T-helper 22 cell (primary cell): ENCODE results near the gene KCNIP3.
"Not testable (repeated sequence)": the region's sequence is repeated elsewhere in the genome, so short reads cannot be mapped to it uniquely, and the experiment has no call there.

Experiments used
- DNase-seq: peaks from one replicate; pipeline ENCODE4 v3.0.0-alpha.2; 2020; ENCODE audit warnings: low read depth

The KCNIP3 gene

DNA sequence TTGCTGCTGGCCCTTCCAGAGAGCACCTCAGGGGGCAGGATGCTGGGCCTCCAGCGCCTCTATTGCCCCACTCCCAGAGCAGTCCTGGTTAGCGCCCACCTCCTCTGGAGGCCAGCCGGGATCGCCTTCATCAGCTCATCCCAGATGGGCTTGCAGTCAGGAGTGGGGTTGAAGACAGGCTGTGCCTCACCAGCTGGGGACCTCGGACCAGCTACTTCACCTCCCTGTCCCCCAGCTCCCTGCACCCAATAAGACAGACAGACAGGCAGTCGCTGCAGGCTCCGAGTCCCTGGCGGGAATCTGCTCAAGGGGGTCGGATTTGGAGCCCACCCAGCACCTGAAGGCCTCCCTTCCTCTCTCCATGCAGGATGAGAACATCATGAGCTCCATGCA lies 86.5 kb downstream of the KCNIP3 start:
- no peak for DNase-seq

DNA sequence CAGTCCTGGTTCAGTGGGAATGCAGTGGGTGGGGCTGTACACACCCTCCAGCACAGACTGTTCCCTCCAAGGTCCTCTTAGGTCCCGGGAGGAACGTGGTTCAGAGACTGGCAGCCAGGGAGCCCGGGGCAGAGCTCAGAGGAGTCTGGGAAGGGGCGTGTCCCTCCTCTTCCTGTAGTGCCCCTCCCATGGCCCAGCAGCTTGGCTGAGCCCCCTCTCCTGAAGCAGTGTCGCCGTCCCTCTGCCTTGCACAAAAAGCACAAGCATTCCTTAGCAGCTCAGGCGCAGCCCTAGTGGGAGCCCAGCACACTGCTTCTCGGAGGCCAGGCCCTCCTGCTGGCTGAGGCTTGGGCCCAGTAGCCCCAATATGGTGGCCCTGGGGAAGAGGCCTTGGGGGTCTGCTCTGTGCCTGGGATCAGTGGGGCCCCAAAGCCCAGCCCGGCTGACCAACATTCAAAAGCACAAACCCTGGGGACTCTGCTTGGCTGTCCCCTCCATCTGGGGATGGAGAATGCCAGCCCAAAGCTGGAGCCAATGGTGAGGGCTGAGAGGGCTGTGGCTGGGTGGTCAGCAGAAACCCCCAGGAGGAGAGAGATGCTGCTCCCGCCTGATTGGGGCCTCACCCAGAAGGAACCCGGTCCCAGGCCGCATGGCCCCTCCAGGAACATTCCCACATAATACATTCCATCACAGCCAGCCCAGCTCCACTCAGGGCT lies 87.9 kb downstream of the KCNIP3 start:
- DNase-seq = no peak

DNA sequence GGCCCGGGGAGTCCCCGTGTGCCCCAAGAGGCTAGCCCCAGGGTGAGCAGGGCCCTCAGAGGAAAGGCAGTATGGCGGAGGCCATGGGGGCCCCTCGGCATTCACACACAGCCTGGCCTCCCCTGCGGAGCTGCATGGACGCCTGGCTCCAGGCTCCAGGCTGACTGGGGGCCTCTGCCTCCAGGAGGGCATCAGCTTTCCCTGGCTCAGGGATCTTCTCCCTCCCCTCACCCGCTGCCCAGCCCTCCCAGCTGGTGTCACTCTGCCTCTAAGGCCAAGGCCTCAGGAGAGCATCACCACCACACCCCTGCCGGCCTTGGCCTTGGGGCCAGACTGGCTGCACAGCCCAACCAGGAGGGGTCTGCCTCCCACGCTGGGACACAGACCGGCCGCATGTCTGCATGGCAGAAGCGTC lies 88.4 kb downstream of the KCNIP3 start:
- DNase-seq = no peak

DNA sequence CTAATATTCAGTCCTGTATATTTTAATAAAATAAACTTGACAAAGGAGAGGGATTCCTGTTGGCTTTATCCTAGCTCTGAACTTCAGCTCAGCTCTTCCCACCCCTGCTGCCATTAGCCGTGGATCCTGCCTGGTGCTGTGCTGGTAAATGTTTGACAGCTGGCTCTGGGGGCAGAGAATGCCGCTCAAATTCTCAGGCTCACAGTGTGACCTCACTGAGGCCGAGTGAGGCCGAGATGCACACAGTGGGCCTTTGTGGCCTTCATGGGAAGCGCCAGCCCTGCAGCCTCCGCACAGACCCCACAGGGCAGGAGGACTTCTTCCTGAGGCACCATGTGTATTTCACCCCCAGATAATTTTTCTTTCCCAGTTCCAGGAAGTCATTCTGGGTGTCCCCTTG lies 88.9 kb downstream of the KCNIP3 start:
- no peak for DNase-seq

DNA sequence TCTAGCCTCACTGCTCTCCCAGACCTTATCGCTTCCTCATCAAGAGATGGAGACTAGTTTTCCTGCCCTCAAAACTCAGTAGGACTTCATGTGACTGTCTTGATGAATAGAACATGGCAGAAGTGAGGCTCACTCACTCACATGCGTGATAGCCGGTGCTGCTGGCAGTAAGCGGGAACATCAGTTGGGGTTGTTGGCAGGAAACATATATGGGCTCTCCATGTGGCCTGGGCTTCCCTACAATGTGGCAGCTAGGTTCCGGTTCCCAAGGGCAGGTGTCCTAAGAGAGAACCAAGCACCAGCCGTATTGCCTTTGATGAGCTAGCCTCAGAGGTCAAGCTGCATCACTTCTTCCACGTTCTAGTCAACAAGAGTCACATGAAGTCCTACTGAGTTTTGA lies 90.2 kb downstream of the KCNIP3 start:
- DNase-seq = no peak

DNA sequence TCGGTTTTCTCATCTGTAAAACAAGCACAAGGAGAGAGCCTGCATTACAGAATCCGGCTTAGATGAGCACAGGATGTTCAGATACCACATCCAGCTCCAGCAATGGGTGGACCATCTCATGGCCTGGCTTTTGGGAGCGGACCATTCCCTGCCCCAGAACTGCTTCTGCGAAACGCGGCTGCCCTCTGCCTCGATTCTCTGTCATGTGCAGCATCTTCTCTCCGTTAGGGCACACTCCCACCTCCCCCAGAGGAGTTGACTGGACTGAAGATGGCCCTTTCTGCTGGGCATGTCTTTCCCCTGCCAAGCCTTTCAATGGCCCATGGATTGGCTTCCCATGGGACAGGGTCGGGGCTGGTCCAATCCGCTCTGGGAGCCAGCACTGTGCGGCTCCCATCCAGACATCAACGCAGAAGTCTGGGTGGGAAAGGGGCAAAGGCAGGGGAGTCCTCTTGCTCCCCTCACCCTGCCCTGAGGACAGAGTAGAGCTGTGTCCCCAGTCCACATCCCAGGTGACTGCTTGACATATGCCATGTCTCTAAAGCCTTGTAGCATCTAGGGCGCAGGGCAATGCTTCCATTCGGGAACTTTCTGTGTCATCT lies 91.0 kb downstream of the KCNIP3 start:
- no peak for DNase-seq

DNA sequence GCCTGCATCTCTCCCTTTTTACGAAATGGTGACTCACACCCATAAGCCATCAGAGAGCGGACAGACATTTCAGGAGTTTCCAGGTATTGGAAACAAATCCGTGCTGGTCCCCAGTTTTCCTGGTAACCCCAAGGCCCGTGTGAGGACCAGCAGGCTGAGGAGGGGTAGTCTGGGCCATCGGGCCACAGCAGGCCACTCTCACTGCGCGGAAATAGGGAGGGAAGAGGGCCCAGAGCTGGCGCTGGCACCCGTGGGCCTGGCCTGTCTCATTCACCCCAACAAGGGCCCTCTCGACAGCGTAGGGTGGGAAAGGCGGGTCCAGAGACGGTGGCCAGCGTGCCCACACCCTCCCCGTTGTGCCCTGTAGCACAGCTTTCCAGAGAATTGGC lies 91.7 kb downstream of the KCNIP3 start:
- DNase-seq = no peak

DNA sequence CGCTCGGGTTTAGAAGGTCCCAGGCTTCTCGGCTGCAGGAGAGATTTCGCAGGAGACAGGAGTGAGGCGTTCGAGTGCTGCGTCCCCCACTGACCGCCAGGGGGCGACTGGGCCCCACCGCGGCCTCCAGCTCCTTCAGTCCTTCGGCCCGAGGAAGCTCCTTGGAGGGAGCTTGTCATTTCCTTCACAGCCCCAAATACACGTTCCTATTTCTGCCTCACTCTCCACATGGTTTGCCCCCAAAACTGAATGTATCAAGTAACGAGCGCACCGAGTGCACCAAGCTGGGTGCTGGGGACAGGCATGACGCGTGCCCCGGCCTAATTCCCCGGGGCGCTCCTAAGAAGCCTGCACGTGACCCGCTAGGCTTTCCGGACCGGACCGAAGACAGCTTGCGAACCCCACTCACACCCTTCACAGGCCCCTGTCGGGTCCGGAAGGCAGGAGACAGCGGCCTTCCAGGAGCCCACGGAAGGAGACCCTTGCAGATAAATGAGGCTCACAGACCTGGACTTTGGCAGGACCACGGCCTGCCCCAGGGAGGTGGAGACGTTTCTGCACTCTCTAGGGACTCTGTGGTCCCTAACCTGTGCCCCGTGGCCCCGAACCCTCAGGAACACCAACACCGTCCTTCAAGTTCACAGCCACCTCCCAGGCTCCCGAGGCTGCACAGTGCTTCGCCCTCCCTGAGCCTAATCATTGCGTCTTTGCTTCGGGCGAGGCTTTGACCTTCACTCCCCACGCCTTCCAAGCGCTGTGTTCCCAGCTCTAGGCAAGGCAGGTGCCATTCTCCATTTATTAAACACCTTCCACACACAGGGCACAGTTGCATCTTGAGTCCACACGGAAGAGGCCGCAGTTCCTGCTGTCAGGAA lies 92.3 kb downstream of the KCNIP3 start:
- no peak for DNase-seq

DNA sequence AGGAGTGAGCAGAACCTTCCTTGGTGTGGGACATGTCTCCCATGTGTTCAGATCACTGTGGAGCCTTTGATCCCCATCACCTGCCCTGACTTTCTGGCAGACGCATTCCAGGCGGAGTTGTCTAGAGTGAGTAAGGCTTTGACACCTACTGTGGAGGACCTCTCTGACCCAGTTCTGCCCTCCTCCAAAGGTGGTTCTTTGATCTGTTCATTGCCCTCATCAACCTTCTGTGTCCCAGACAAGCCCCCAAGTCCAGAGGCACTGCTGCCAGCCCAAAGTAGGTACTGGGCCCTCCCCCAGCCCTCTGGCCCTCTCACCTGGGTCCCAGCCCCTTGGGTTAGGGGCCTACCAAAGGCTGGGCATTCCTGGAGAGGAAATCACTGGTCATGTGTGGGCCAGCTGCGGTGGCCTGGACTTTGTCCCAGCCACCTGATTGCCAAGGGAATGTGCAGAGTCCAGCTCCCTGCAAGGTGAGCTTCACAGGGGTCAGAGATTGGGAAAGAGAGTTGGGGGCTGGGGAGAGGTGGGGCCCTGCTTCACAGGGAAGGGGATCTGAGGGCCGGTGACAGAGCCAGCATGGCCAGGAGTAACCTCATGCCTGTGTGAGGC lies 93.2 kb downstream of the KCNIP3 start:
- DNase-seq = no peak

DNA sequence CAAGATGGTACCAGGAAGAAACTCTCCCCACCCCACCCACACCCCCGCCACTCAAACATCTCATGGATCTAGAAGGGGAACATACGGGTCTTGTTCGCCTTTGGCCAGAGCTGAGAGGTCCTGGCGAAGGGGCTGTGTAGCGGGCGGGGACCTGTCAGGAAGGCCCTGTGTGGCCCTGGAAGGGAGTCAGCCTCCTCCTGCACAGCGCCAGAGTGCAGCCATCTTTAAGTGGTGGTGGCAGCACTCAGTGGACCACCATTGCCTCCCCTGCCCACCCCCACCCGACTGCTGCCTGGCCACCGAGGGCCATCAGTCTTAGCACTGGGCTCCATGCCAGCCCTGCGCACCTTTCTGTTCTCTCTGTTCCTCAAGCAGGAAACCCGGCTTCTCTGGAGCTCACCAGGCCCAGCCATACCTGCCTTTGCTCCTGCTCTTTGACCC lies 93.8 kb downstream of the KCNIP3 start:
- DNase-seq = no peak

DNA sequence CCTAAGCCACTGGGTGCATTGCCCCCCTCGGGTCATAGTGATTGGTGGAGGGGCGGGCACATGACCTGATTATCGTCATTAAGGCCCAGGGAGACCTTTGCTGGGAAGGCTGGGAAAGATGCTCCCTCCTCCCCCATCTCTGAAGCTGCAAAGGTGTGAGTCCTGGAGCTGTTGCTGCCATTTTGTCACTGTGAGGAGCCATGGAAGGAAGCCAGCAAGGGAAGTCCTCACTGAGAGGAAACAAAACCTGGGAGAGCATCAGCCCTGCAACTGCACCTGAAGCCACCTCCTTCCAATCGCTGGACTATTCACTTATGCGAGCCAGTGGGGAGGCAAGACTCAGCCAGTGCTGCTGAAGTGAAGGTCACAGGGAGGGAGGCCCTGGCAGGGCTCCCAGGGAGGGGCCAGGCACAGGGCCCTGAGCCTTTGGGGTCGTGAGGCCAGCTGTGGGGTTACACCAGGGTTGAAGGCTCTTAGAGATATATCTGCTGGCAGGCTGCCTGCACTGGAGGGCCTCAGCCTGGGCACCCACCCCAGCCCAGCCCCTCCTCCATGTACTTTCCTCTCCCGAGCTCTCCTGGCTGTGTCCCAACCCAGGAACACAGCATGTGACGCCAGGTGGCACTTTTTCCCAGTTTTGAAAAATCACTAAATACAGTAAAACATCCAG lies 94.6 kb downstream of the KCNIP3 start:
- no peak for DNase-seq

DNA sequence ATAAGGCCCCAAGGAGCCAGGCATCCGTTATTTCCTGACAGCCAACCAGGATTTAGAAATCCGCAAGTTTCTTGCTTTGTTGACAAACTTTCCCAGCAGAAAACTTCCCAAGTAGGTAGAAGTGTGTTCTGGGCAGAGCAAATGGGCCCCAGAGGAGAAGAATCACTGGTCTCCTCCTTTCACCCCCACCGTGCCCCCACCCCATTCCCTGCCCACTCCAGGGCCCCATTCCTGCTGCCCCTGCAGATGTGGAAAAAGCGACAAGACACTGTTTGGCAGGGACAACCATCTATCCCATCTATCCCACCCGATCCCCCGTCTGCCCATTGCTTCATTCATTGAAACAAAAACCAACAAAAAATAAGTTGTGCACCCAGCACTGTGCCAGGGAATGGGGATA lies 95.2 kb downstream of the KCNIP3 start:
- DNase-seq = no peak

DNA sequence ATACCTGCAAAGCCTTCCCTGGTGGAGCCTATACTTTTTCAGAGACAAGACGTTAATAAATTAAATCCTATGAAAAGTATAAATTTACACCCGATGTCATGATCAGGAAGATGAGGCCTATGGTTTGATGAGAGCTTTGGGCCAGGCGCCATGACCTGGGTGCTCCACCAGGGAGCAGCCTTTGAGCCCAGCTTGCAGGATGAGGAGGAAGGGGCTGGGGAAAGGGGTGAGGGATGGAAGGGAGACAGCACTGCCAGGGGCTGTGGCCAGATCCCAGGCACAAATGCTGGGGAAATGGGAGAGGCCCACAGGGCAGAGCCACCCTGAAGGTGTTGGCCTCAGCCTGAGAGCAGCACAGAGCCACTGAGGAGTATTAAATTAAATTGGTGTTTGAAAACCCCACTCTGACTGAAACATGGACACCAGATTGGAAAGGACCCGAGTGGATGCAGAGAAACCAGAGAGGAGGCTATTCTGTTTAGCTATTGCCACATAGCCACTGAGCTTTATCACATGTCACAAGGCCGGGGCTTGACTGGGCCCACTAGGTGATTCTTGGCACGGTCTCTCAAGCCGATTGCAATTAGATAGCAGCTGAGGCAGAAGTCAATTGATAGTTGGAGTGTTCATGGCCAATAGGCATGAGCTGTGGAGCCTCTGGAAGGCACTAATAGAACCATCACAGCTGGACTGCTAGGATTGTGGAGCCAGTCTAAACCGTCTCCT lies 95.7 kb downstream of the KCNIP3 start:
- DNase-seq = no peak

DNA sequence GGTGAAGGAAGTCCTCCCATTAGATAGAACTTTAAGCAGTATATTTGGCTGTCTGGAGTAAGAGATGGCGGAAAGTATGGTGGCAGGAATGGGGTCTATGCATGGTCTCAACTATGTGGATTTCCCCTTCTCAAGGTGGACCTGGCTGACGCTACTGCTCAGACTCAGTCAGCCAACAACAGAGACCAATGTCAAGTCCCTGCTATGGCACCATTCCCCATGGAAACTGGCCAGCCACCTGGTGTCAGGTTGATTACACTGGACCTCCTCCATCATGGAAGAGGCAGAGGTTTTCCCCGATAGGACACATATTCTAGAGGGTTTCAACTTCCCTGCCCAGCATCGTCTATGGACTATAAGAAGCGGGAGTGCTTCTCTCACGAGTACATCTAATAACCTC lies 96.8 kb downstream of the KCNIP3 start:
- no peak for DNase-seq

DNA sequence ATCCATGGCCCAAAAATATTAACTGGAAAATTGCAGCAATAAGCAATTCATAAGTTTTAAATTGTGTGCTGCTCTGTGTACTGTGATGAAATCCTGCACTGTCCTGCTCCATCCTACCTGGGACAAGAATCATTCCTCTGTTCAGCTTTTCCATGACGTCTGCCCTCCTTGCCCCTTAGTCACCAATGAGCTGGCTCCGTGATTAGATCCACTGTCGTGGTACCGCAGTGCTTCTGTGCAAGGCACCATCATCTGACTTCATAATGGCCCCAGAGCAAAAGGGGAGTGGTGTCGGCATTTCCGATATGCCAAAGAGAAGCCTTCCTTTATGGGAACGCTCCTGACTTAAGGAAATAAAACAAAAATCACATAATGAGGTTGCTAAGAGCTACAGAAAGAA lies 101.9 kb downstream of the KCNIP3 start:
- DNase-seq = no peak

DNA sequence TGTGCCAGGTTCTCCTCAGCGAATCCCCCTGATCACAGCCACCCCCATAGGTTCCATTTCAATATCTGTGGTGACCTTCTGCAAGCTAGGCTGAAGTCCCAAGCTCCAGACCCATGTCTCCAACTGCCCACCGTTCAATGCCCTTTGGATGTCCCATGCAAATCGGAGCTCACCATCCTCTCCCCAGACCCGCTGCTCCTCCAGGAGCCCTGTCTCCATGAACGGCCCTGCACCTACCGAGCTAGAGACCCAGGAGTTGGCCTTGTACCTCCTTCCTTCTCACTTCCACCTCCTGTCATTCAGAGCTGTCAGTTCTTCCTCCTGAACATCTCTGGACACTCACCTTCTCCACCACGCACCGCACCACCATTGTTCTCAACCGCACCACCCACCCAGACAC lies 104.3 kb downstream of the KCNIP3 start:
- no peak for DNase-seq

DNA sequence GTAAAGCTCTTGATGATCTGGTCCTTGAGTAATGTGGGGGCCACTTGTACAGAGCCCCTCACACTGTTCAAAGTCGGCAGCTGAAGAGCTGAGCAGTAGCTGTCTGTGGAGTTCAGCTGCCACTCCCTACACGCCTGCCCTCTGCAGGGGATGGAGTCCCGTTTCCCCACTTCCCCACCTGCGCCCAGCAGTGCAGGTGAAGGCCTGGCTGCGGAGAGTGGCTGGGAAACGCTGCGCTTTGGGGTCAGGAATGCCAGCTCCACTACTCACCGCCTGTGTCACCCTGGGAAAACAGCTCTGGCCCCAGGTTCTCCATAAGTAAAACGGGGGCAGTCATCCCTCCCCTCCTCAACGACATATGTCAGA lies 104.8 kb downstream of the KCNIP3 start:
- not testable (repeated sequence) for DNase-seq

DNA sequence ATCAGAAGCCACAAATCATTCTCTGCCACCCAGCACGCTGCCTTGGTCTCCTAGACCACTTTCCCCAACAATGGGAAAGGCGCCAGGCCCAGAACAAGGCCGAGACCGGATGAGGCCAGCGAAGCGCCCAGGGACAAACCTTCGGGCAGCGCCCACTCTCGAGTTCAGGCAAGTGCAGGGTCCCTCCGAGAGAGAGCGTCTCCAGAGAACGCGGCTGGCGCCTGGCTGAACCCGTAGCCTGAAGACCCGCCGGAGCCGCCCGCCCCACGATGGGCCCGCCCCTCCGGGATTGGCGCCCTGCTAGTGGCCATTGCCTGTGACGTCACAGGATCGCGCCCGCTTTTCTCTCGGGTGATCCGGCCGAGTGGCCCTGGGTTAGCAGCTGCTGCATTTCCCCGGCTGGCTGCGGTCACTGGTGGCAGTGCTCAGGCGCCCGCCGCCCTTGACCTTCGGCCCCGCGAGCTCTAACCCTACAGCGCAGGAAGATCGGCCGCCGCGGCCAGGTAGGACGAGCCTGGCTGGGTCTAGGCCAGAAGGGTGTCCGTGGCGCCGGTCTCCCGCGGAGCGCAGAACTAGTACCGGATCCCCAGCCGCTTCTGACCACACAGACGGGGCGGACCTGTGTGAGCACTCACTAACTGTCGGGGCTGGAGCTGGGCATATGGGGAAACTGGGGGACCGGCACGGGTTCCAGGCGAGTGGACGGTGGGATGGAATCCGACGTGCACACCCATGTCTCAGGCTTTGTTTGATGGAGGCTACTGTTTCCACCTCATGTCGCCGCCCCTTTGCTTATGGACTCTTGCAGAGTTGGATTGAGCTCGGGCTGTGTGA lies 105.4 kb downstream of the KCNIP3 start, which contains the start of gene FAHD2A:
Gene FAHD2A (plus strand): TSS at position 339 of the 834 bp plus-strand sequence. CDS start 2,851 bp downstream, outside the sequence.
- DNase-seq = peak; percentile 81

DNA sequence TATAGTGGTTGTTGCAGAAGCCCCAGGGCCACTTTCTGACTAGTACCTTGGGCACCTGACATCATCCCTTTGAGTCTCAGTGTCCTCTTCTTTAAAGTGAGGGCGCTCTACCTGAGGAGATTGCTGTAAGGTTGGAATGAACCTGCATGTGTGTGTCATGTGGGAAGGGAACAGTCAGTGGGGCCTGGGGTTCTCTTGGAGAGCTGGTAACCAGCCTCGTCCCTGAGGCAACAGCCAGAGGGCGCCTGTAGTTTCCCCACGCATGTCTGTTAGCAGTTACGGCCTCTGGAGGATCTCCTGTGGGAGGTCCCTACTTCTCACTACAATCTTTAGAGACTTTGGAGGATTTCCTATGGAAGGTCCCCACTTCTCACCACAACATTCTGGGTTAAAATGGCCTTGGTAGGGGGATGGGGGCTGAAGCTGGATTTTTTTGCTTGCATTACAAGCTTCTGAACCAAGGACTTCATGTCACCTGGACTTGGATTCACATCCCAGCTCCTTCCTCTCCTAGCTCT lies 106.1 kb downstream of the KCNIP3 start:
- DNase-seq = not testable (repeated sequence)

DNA sequence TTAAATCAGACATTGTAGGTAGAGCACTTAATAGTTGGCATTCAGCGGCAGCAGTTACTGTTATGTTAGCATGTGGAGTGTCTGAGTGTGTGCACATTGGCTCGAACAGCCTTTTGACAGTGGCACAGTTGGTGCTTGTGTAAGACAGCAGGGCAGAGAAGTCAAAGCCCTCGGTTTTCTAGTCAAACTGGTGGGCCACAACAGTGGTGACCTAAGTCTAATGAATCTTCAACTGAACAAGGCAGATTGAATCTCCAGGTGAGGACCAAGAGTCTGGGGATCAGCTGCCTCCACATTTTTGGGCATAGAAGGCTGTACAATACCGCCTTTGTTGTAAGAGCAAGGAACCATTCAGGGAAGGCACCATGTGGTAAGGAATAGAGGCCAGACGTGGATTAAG lies 106.7 kb downstream of the KCNIP3 start:
- DNase-seq = not testable (repeated sequence)
